Heart right ventricle (tissue), 16 donors: ENCODE results near the gene NCDN. TPM values are rescaled to one million over a fixed set of nuclear protein-coding genes. Genes with fewer than 3 reads are reported as not detected.

Experiments used
- ATAC-seq, 8 donors: fragments of 200-7000 bp; cut with Tn5 transposase; one replicate each; pipeline ENCODE4 v1.9.1; 2020; ENCODE audit warnings: mild to moderate bottlenecking in 8 of 8, moderate library complexity in 8 of 8, moderate number of reproducible peaks in 1 of 8
- DNase-seq, 2 donors: peaks; one replicate each; pipeline ENCODE4 v3.0.0-alpha.2; 2020
- H3K27ac ChIP-seq, 10 donors: fragments of 200-600 bp; sonication (generic) in 2 of 10; one replicate each; pipeline versions ENCODE4 v1.5.0 to v1.8.0; 2020 to 2022; ENCODE audit warnings: mild to moderate bottlenecking in 3 of 10
- H3K27me3 ChIP-seq, 7 donors: fragments of 200-600 bp; one replicate each; pipeline ENCODE4 v1.8.0; 2021 to 2022; ENCODE audit warnings: mild to moderate bottlenecking in 2 of 7
- H3K36me3 ChIP-seq, 9 donors: fragments of 200-600 bp; sonication (generic) in 1 of 9; one replicate each; pipeline versions ENCODE4 v1.5.0 to v1.8.0; 2020 to 2022; ENCODE audit warnings: mild to moderate bottlenecking in 2 of 9
- H3K4me1 ChIP-seq, 9 donors: fragments of 200-600 bp; sonication (generic) in 1 of 9; one replicate each; pipeline versions ENCODE4 v1.5.0 to v1.8.0; 2020 to 2022; ENCODE audit warnings: mild to moderate bottlenecking in 4 of 9
- H3K4me3 ChIP-seq, 10 donors: fragments of 200-600 bp; sonication (generic) in 2 of 10; one replicate each; pipeline versions ENCODE4 v1.5.0 to v1.8.0; 2020 to 2022; ENCODE audit warnings: mild to moderate bottlenecking in 7 of 10, moderate library complexity in 2 of 10
- H3K9me3 ChIP-seq, 11 donors: fragments of 200-600 bp in 10 of 11; sonication (generic) in 2 of 11; one replicate each; pipeline versions ENCODE4 v1.5.0 to v1.8.0; 2013 to 2022; ENCODE audit warnings: mild to moderate bottlenecking in 2 of 11, control low read depth in 1 of 11, moderate library complexity in 1 of 11
- WGBS, 2 donors: extraction: QIAGEN DNeasy Blood & Tissue Kit; methylation state at CpG; one replicate each; pipeline ENCODE4 v1.1.7; 2013; ENCODE audit warnings: inconsistent platforms in 1 of 2; 5-methylcytosine and 5-hydroxymethylcytosine counted together
- intact Hi-C, 10 donors: fragments of 100-400 bp; cut with DNase I; formaldehyde crosslinking; loops; one replicate each; pipeline versions ENCODE4 v1.11.1 to v1.14.2; 2022
- polyA plus RNA-seq, 2 donors: library from polyadenylated mRNA; stranded (reverse); fragments of 200-250 nt; gene quantifications; one replicate each; pipeline ENCODE4 v1.2.3, GENCODE V29; 2013
- total RNA-seq, 10 donors: library from RNA; stranded (reverse); fragmentation: NEBNext Ultra II Directional in 3 of 10; extraction: Animal tissue kit (Norgen Biotek cat#: 25700) in 3 of 10; gene quantifications; one replicate each; pipeline versions ENCODE4 v1.2.1 to v1.2.4, GENCODE V29; 2021 to 2023
- TF ChIP-seq, protein P1 (sequence below), 9 donors: fragments of 200-600 bp; sonication (generic) in 2 of 9; IDR thresholded peaks; one replicate each; pipeline versions ENCODE4 v1.5.0 to v1.8.0; 2021 to 2022; ENCODE audit warnings: antibody characterized with exemption in 9 of 9, mild to moderate bottlenecking in 5 of 9, moderate library complexity in 1 of 9
- donor health status: Arrhythmogenic right ventricular cardiomyopathy.
- donor health status: ischemic (EF 13 %, LVEDD 7.1; RV severe dilation, severe dysfunction).
- donor health status: healthy with polysubstance abuse.
- donor health status: DM: no; HTN: yes; CAD: no.
- donor health status: DM: no; HTN: no; CAD: no.
- donor health status: ischemic (EF 25% LVEDD 6.9; RV normal size, moderate dysfunction).
- donor health status: ischemic (EF 25% LVEDD 5.7; RV mildly dilated, moderate dysfunction).
- donor health status: healthy.
- donor health status: DM: yes; HTN: yes; CAD: no.
- donor health status: Ischemic cardiomyopathy.
- donor health status: ischemic (EF 35%, LVEDD 5.7; RV mildly dilated, moderate dysfunction).
- donor health status: nonischemic (EF 11% LVEDD 7.7; RV severe dilation, severe dysfunction).
- donor health status: DM: yes; HTN: yes; CAD: no.
- donor health status: PGD.
- donor health status: ischemic (EF 29% LVEDD 5.4; RV normal size, mild dysfunction).
- donor health status: nonischemic (EF 23%, LVEDD 6.1; RV moderate dilation, normal function).

NCDN gene
- total and polyA plus RNA-seq, 12 donors, result 15.3 to 51.7 (median 33.2) TPM

DNA sequence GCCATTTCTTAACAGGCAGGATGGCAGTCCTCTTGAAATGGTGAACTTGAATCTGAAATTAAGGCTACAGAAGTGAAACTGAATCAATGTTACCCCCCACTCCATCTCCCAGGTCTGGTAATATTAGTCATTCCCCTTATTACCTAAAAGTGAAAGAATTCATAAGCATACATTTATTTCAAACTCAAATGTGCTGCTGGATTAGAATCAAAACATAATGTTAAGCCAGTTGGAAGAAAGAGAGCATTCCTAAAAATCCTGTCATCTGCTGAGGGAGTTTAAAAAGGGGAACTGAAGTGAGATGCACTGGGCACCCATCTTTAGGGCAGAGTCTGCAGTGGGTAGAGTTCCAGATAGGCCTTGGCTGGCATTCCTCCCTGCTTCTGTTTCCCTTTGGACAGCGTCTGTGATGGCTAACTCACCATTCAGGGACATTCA lies 17.8 kb upstream of the NCDN start:
- TF ChIP-seq, protein P1, sequence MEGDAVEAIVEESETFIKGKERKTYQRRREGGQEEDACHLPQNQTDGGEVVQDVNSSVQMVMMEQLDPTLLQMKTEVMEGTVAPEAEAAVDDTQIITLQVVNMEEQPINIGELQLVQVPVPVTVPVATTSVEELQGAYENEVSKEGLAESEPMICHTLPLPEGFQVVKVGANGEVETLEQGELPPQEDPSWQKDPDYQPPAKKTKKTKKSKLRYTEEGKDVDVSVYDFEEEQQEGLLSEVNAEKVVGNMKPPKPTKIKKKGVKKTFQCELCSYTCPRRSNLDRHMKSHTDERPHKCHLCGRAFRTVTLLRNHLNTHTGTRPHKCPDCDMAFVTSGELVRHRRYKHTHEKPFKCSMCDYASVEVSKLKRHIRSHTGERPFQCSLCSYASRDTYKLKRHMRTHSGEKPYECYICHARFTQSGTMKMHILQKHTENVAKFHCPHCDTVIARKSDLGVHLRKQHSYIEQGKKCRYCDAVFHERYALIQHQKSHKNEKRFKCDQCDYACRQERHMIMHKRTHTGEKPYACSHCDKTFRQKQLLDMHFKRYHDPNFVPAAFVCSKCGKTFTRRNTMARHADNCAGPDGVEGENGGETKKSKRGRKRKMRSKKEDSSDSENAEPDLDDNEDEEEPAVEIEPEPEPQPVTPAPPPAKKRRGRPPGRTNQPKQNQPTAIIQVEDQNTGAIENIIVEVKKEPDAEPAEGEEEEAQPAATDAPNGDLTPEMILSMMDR (IDR thresholded peaks at IDR 0.05), result no peak
- peak overlapping the region in 9 of 10 donors; percentile 41 to 86 (median 75) for H3K27ac ChIP-seq
- DNase-seq (no peak), ATAC-seq (peak in 4 of 8 donors; percentile 52 to 73 (median 66))
- peak overlapping the region in 1 of 10 donors; percentile 3 for H3K4me3 ChIP-seq
- H3K4me1 ChIP-seq, result peaks cover 4 to 95% (median 75%) of the 10 kb centered on the region in 9 donors
- intact Hi-C loops, result loop anchor here in 4 of 10 donors (5.0 kb wide), 1 partner anchor 88 kb away; no protein-coding TSS in a partner anchor
- no peaks in the 10 kb centered on the region for H3K27me3 ChIP-seq
- H3K36me3 ChIP-seq, result peaks cover 0 to 4% (median 0%) of the 10 kb centered on the region in 9 donors
- no peaks in the 10 kb centered on the region for H3K9me3 ChIP-seq
- WGBS, 2 donors, result 14 to 30% methylated on average over 1 of the region's 1 CpG

DNA sequence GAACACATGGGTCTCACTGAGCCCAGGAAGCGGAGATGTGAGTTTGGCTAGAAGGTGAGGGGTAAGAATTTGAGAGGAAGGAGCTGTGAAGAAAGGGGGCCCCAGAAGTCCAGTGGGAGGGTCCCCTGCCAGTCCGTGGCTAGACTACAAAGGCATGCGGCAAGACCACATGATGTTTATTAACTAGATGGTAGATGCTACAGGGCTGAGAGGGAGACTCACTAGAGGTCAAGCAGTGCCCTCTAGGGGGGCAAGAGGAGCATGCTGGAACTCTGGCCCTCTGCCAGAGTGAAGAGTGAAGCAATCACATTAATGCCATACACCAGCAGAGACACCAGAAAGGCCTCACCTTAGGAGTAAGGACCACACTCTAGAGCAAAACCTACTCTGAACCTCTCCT lies 12.6 kb upstream of the NCDN start:
- Histone ChIP-seq H3K27ac (peak overlapping the region in 3 of 10 donors; percentile 20 to 60 (median 42)), H3K9me3 (no peaks in the 10 kb centered on the region), H3K27me3 (no peaks in the 10 kb centered on the region), H3K36me3 (peaks cover 0 to 43% (median 0%) of the 10 kb centered on the region in 9 donors), H3K4me1 (peaks cover 0 to 76% (median 54%) of the 10 kb centered on the region in 9 donors), H3K4me3 (no peak overlapping the region)
- WGBS, 2 donors, result 53 to 56% methylated on average over 3 of the region's 3 CpGs
- TF ChIP-seq, protein P1 (IDR thresholded peaks at IDR 0.05), result peak in 7 of 9 donors; percentile 16 to 62 (median 51)
- DNase-seq, result peak in 1 of 2 donors; percentile 65
- intact Hi-C loops, result loop anchor here in 3 of 10 donors (5.0 kb wide), 1 partner anchor 93 kb away; no protein-coding TSS in a partner anchor
- peak; percentile 73 to 89 (median 86) for ATAC-seq

DNA sequence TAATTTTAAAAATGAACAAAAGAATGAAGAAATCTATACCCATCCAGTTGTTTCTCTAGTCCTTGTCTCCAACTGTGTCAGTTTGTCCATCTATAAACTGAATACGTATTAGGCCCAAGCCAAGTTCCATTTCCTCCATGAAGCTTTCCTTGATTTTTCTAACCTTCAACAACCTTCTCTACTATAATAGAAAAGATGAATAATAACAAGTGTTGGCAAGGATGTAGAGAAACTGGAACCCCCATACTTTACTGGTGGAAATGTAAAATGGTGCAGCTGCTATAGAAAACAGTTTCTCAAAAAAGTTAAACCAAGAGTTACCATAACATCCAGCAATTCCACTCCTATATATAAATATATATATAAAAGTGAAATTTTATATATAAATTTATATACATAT lies 11.0 kb upstream of the NCDN start:
- DNase-seq (no peak), ATAC-seq (no peak)
- Histone ChIP-seq H3K36me3 (peaks cover 0 to 58% (median 8%) of the 10 kb centered on the region in 9 donors), H3K9me3 (no peaks in the 10 kb centered on the region), H3K27me3 (no peaks in the 10 kb centered on the region), H3K4me1 (peaks cover 0 to 61% (median 38%) of the 10 kb centered on the region in 9 donors), H3K27ac (no peak overlapping the region), H3K4me3 (no peak overlapping the region)
- 97 to 98% methylated on average over 1 of the region's 1 CpG for WGBS, 2 donors
- intact Hi-C loops, result no loop called here
- TF ChIP-seq, protein P1 (IDR thresholded peaks at IDR 0.05), result no peak

DNA sequence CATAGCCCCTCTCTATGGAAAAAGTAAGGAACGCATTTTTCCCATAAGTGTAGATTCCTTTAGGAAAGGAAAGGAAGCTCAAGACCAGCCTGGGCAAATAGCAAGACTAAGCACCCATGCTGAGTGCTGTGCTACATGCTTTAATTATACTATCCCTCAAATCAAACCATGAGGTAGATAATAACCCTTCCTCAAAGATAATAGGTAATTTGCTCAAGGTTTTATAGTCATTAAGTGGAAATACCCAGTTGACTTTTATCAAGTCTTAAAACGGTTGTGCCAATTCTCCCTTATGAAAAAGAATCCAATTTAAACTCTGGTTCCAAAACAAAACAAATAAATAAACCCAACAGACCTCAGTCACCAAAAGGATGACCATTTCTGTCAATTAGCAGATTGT lies 3.7 kb upstream of the NCDN start:
- Histone ChIP-seq H3K9me3 (no peaks in the 10 kb centered on the region), H3K4me3 (no peak overlapping the region), H3K27ac (peak overlapping the region in 6 of 10 donors; percentile 6 to 47 (median 32)), H3K4me1 (peaks cover 0 to 55% (median 49%) of the 10 kb centered on the region in 9 donors), H3K36me3 (peaks cover 0 to 54% (median 15%) of the 10 kb centered on the region in 9 donors), H3K27me3 (no peaks in the 10 kb centered on the region)
- ATAC-seq (no peak), DNase-seq (no peak)
- intact Hi-C loops, result loop anchor here in 2 of 10 donors (10.0 kb wide), 1 partner anchor 359 kb away; the partner anchor contains the start of gene SFPQ (in 2 of the 2)
- TF ChIP-seq, protein P1 (IDR thresholded peaks at IDR 0.05), result no peak
- 57 to 60% methylated on average over 2 of the region's 2 CpGs for WGBS, 2 donors
